BJ (cell line): ENCODE measurements around the gene GPSM1. TPM values are rescaled to one million over a fixed set of nuclear protein-coding genes. Genes with fewer than 3 reads are reported as not detected.

Source experiments
- CTCF ChIA-PET: fragments of 350-600 bp; formaldehyde crosslinking; extraction: SDS; loops from one replicate; lab custom pipeline; 2021; ENCODE audit warnings: antibody characterized with exemption, inconsistent platforms; lab: Yijun Ruan, JAX
- POLR2A ChIA-PET: fragments of 300-600 bp; sonication (Branson Sonifier 250); formaldehyde crosslinking; extraction: SDS; loops from one replicate; lab custom pipeline; 2021; ENCODE audit warnings: antibody characterized with exemption; lab: Charles Lee
- DNase-seq: peaks from one replicate; pipeline ENCODE4 v3.0.0-alpha.2; 2011; ENCODE audit warnings: low read depth
- H3K27me3 ChIP-seq: 2 replicates; pipeline ENCODE4 v1.6.0; 2011; ENCODE audit warnings: low read length; ENCODE audit not compliant: control insufficient read depth, insufficient read depth
- H3K36me3 ChIP-seq: 2 replicates; pipeline ENCODE4 v1.5.1; 2011; ENCODE audit warnings: low read length; ENCODE audit not compliant: control insufficient read depth, insufficient read depth
- H3K4me3 ChIP-seq: 2 replicates; pipeline ENCODE4 v1.5.1; 2011; ENCODE audit warnings: low read depth, mild to moderate bottlenecking, control low read depth, low read length
- CTCF ChIP-seq: IDR thresholded peaks from 2 replicates; pipeline ENCODE4 v1.5.1; 2011; ENCODE audit warnings: low read depth, mild to moderate bottlenecking, control low read depth, inconsistent platforms, low read length, moderate library complexity; ENCODE audit not compliant: insufficient read depth
- polyA plus RNA-seq: library from polyadenylated mRNA; depleted of rRNA; stranded (reverse); fragments of >200 nt; gene quantifications from 2 replicates; pipeline ENCODE4 v1.2.3, GENCODE V29; 2011

Gene GPSM1
- polyA plus RNA-seq, 1 experiment = 33.1 TPM

GRCh38 chr9:136341769-136342168, 14.4 kb downstream of the GPSM1 start:
- Histone ChIP-seq H3K36me3 (peaks cover 49% of the 10 kb centered on the region), H3K4me3 (no peak overlapping the region), H3K27me3 (no peaks in the 10 kb centered on the region)
- no peak for DNase-seq
- CTCF ChIA-PET = interaction anchor here (0.5 to 1.5 kb wide), 5 partner anchors 17 to 437 kb away, joined by 3 to 8 read pairs (median 3); no protein-coding TSS in a partner anchor
- POLR2A ChIA-PET = no interaction called here
- no peak for TF ChIP-seq CTCF

- no peak overlapping the region for H3K4me3 ChIP-seq
- no peaks in the 10 kb centered on the region for H3K27me3 ChIP-seq
- CTCF ChIA-PET = interaction anchor here (0.5 to 1.5 kb wide), 5 partner anchors 16 to 436 kb away, joined by 3 to 8 read pairs (median 3); no protein-coding TSS in a partner anchor
- peaks cover 45% of the 10 kb centered on the region for H3K36me3 ChIP-seq
- no peak for TF ChIP-seq CTCF
- POLR2A ChIA-PET = no interaction called here
- DNase-seq = no peak
Measured at GRCh38 chr9:136342181-136343120, 15.1 kb downstream of the GPSM1 start.

- Histone ChIP-seq H3K36me3 (peaks cover 43% of the 10 kb centered on the region), H3K4me3 (no peak overlapping the region), H3K27me3 (no peaks in the 10 kb centered on the region)
- ChIA-PET CTCF (interaction anchor here (1.5 to 3.0 kb wide), 3 partner anchors 16 to 19 kb away, joined by 3 to 16 read pairs (median 3); no protein-coding TSS in a partner anchor), POLR2A (no interaction called here)
- DNase-seq = no peak
- TF ChIP-seq CTCF = no peak
Measured at GRCh38 chr9:136343121-136343883, 16.0 kb downstream of the GPSM1 start.

GRCh38 chr9:136343884-136344269, 16.5 kb downstream of the GPSM1 start:
- no peak for TF ChIP-seq CTCF
- ChIA-PET POLR2A (no interaction called here), CTCF (interaction anchor here (3.0 kb wide), 1 partner anchor 18 kb away, joined by 16 read pairs; no protein-coding TSS in a partner anchor)
- H3K4me3 ChIP-seq = no peak overlapping the region
- H3K36me3 ChIP-seq = peaks cover 43% of the 10 kb centered on the region
- H3K27me3 ChIP-seq = no peaks in the 10 kb centered on the region
- DNase-seq = no peak
